Spleen (tissue), 7 donors: ENCODE results near the gene CCND3.

Experiments
- POLR2A ChIP-seq, 3 donors: fragments of 450-650 bp; IDR thresholded peaks; one replicate each; pipeline ENCODE4 v1.5.1; 2017; ENCODE audit warnings: antibody characterized with exemption in 3 of 3, mild to moderate bottlenecking in 1 of 3
- TF ChIP-seq, protein P1 (sequence below), 11 experiments: fragments of 200-600 bp in 7 of 11; fragments of 450-650 bp in 4 of 11; sonication (generic) in 4 of 11; IDR thresholded peaks in 8 of 11; conservative IDR thresholded peaks in 3 of 11; 1 replicate in 7 of 11; 2 replicates in 4 of 11; pipeline versions ENCODE4 v1.4.0 to v1.8.0; 2016 to 2021; ENCODE audit warnings: antibody characterized with exemption in 11 of 11, inconsistent platforms in 4 of 11, mild to moderate bottlenecking in 1 of 11
- donor health status: DM: no; HTN: no; CAD: no; lungs with moderate emphysema.
- donor health status: DM: no; HTN: no; CAD: no.
- donor health status: DM: no; HTN: no; CAD: no.

DNA sequence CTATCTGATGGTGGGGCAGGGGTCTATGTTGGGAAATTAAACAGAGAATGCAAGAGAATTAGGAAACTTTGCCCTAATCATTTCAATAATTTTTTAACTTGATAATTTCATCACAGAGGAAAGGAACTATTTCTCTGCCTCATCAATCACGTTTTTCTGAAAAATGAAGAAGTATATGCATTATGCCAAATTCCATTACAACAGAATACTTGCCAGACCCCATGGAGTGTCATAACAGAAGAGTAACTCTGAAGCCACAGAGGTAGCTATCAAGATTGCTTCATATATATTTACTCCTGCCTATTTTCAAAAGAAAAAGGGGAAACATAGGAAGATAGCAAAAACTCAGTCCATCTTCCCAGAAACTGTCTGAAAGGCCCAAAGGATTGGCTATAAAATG is 40.7 kb downstream of the CCND3 start:
- TF ChIP-seq, protein P1, sequence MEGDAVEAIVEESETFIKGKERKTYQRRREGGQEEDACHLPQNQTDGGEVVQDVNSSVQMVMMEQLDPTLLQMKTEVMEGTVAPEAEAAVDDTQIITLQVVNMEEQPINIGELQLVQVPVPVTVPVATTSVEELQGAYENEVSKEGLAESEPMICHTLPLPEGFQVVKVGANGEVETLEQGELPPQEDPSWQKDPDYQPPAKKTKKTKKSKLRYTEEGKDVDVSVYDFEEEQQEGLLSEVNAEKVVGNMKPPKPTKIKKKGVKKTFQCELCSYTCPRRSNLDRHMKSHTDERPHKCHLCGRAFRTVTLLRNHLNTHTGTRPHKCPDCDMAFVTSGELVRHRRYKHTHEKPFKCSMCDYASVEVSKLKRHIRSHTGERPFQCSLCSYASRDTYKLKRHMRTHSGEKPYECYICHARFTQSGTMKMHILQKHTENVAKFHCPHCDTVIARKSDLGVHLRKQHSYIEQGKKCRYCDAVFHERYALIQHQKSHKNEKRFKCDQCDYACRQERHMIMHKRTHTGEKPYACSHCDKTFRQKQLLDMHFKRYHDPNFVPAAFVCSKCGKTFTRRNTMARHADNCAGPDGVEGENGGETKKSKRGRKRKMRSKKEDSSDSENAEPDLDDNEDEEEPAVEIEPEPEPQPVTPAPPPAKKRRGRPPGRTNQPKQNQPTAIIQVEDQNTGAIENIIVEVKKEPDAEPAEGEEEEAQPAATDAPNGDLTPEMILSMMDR (IDR thresholded peaks at IDR 0.05 in 8 of 11, conservative IDR thresholded peaks at IDR 0.05 in 3 of 11): no peak
- TF ChIP-seq POLR2A (IDR thresholded peaks at IDR 0.05): no peak
